ENCODE measurements around the gene CLDN19. TPM values are rescaled to one million over a fixed set of nuclear protein-coding genes. Genes with fewer than 3 reads are reported as not detected.

CLDN19 gene
- total RNA-seq, 1 experiment from 2014 or later, result 12.5 TPM

- peaks cover under 1 to 13% (median 11%) of the 10 kb centered on the region in 3 experiments; a peak in 5 of 7 replicates for H3K36me3 Mint-ChIP-seq (ENCODE audit: insufficient read depth in 1 of 3, low read depth in 3 of 3)
- Histone ChIP-seq H3K9ac (ENCODE audit: extremely low read depth, insufficient read length, low read length) (no peak overlapping the region), H3K4ac (ENCODE audit: low read depth, low read length) (no peak overlapping the region), H2BK15ac (ENCODE audit: low read depth, low read length) (no peak overlapping the region; the same call in 1 of the 2 replicates), H3K79me2 (ENCODE audit: insufficient read depth, low read length) (no peaks in the 10 kb centered on the region), H2BK120ac (ENCODE audit: low read depth, low read length, poor library complexity, severe bottlenecking) (no peak overlapping the region), H3K14ac (ENCODE audit: insufficient read depth, low read length) (no peak overlapping the region; the same call in 1 of the 2 replicates), H3K23me2 (ENCODE audit: insufficient read length, low read depth, low read length, poor library complexity, severe bottlenecking) (no peaks in the 10 kb centered on the region), H4K20me1 (ENCODE audit: control insufficient read depth, insufficient read depth, insufficient read length) (no peaks in the 10 kb centered on the region), H2BK12ac (ENCODE audit: insufficient read length, low read depth, low read length) (no peak overlapping the region), H2BK20ac (ENCODE audit: low read depth, low read length, poor library complexity, severe bottlenecking) (no peak overlapping the region), H3K79me1 (ENCODE audit: insufficient read depth, low read depth, low read length, poor library complexity, severe bottlenecking) (no peaks in the 10 kb centered on the region), H4K5ac (ENCODE audit: insufficient read length, low read depth, low read length) (peak overlapping the region; percentile 53), H3K23ac (ENCODE audit: insufficient read length, low read depth, low read length) (no peak overlapping the region), H3K27ac (ENCODE audit: insufficient read length, low read depth, low read length) (no peak overlapping the region), H2AFZ (ENCODE audit: low read length) (no peak overlapping the region), H3K9me3 (ENCODE audit: control insufficient read depth, low read depth, low read length) (no peaks in the 10 kb centered on the region), H4K91ac (ENCODE audit: insufficient read length, low read depth, low read length) (no peak overlapping the region), H2BK5ac (ENCODE audit: insufficient read length, low read length) (no peak overlapping the region), H4K8ac (replicated peaks; ENCODE audit: insufficient read length, low read depth, low read length) (no peak overlapping the region), H3T11ph (ENCODE audit: low read length) (no peak overlapping the region), H2AK5ac (ENCODE audit: insufficient read length, low read length) (no peak overlapping the region), H3K18ac (ENCODE audit: insufficient read length, low read depth, low read length) (peak overlapping the region; percentile 56), H3K27me3 (ENCODE audit: insufficient read depth, low read length) (no peaks in the 10 kb centered on the region), H3K56ac (ENCODE audit: insufficient read length, low read depth, low read length) (no peak overlapping the region), H3K4me1 (ENCODE audit: insufficient read depth, low read length) (no peaks in the 10 kb centered on the region; the same call in 1 of the 2 replicates), H3K4me2 (ENCODE audit: insufficient read depth, insufficient read length, low read length) (no peak overlapping the region)
- no peaks in the 10 kb centered on the region; the same call in none of the 2 replicates for H3K27me3 Mint-ChIP-seq (ENCODE audit: low read depth)
- H3K4me1 Mint-ChIP-seq, result peaks cover 43 to 51% of the 10 kb centered on the region in 2 experiments
- TF ChIP-seq CTCF (conservative IDR thresholded peaks at IDR 0.05), result no peak
- no peak overlapping the region for H3K27ac Mint-ChIP-seq
- no peaks in the 10 kb centered on the region for H3K9me3 Mint-ChIP-seq
- no peak for DNase-seq
- WGBS (ENCODE audit: extremely low coverage, insufficient read length, low lambda C conversion rate), result no CpG with 5 or more reads among the region's 4 CpGs
- no peak overlapping the region for H3K4me3 Mint-ChIP-seq
Observed at GRCh38 chr1:42741706-42742105, 1.7 kb upstream of the CLDN19 start.

All from H9 (cell line).